A549 (cell line): ENCODE results near the gene CCDC38. TPM values are rescaled to one million over a fixed set of nuclear protein-coding genes. Genes with fewer than 3 reads are reported as not detected.

Source experiments
- ATAC-seq, 2 experiments: fragments of 200-7000 bp in 1 of 2; fragments of >200 bp in 1 of 2; cut with Nextera tagmentation in 1 of 2; cut with Tn5 transposase in 1 of 2; 3 replicates each; pipeline versions ENCODE4 v1.8.0 to v1.9.1; 2018 to 2020; ENCODE audit warnings: mild to moderate bottlenecking in 1 of 2, moderate library complexity in 1 of 2
- CTCF ChIA-PET: fragments of 300-600 bp; sonication (Branson Sonifier 250); formaldehyde crosslinking; extraction: SDS; loops from one replicate; lab custom pipeline; 2021; ENCODE audit warnings: antibody characterized with exemption, inconsistent platforms; lab: Yijun Ruan, JAX
- POLR2A ChIA-PET: fragments of 350-600 bp; formaldehyde crosslinking; extraction: SDS; loops from one replicate; lab custom pipeline; 2021; ENCODE audit warnings: antibody characterized with exemption, inconsistent platforms; lab: Yijun Ruan, JAX
- DNase-seq, 2 experiments: peaks; one replicate each; pipeline versions ENCODE4 v3.0.0 to v3.0.0-alpha.2; 2011 to 2016; ENCODE audit warnings: low read depth in 1 of 2, low spot score in 1 of 2
- FAIRE-seq: peaks from 2 replicates; lab custom pipeline; 2011; peaks lifted over from hg19 to GRCh38; lab: Jason Lieb, UNC
- H3K27ac ChIP-seq, 2 experiments: fragments of >200 bp; sonication (Bioruptor Twin); formaldehyde crosslinking; 3 replicates each; pipeline ENCODE4 v1.5.1; 2016 to 2017
- H3K4me1 ChIP-seq: fragments of >200 bp; sonication (Bioruptor Twin); formaldehyde crosslinking; 3 replicates; pipeline ENCODE4 v1.6.1; 2016
- H3K4me2 ChIP-seq: fragments of >200 bp; sonication (Bioruptor Twin); formaldehyde crosslinking; 3 replicates; pipeline ENCODE4 v1.6.1; 2016
- H3K4me3 ChIP-seq: fragments of >200 bp; sonication (Bioruptor Twin); formaldehyde crosslinking; 3 replicates; pipeline ENCODE4 v1.5.1; 2016
- H3K9me3 ChIP-seq: fragments of >200 bp; sonication (Bioruptor Twin); formaldehyde crosslinking; 3 replicates; pipeline ENCODE4 v1.6.1; 2016
- CEBPB ChIP-seq, 2 experiments: fragments of >200 bp in 1 of 2; sonication (Bioruptor Twin) in 1 of 2; formaldehyde crosslinking in 1 of 2; IDR thresholded peaks; 2 replicates each; pipeline ENCODE4 v1.6.1; 2012 to 2016
- ELK1 ChIP-seq: fragments of 150-350 bp; IDR thresholded peaks from 2 replicates; pipeline ENCODE4 v1.6.1; 2014; ENCODE audit warnings: low read depth, mild to moderate bottlenecking, low read length
- EP300 ChIP-seq, 2 experiments: fragments of >200 bp; sonication (Bioruptor Twin); formaldehyde crosslinking; IDR thresholded peaks; 2 replicates in 1 of 2; 3 replicates in 1 of 2; pipeline ENCODE4 v1.6.1; 2016 to 2017
- ESRRA ChIP-seq: fragments of 150-350 bp; IDR thresholded peaks from 2 replicates; pipeline ENCODE4 v1.6.1; 2014; ENCODE audit warnings: mild to moderate bottlenecking, low read length, borderline replicate concordance
- GATA3 ChIP-seq: IDR thresholded peaks from 2 replicates; pipeline ENCODE4 v1.6.1; 2012; ENCODE audit warnings: borderline replicate concordance
- JUN ChIP-seq, 2 experiments: fragments of >200 bp; sonication (Bioruptor Twin); formaldehyde crosslinking; IDR thresholded peaks; 2 replicates in 1 of 2; 3 replicates in 1 of 2; pipeline ENCODE4 v1.6.1; 2016 to 2017
- JUNB ChIP-seq: fragments of >200 bp; sonication (Bioruptor Twin); formaldehyde crosslinking; IDR thresholded peaks from 2 replicates; pipeline ENCODE4 v1.6.1; 2016
- KDM1A ChIP-seq: fragments of 200-600 bp; sonication (generic); IDR thresholded peaks from 2 replicates; pipeline ENCODE4 v1.6.1; 2016; ENCODE audit warnings: low read depth, mild to moderate bottlenecking
- MAFK ChIP-seq: fragments of 450-650 bp; IDR thresholded peaks from 2 replicates; pipeline ENCODE4 v1.6.1; 2014; ENCODE audit not compliant: partially characterized antibody
- MAX ChIP-seq: IDR thresholded peaks from 2 replicates; pipeline ENCODE4 v1.6.1; 2012
- MAZ ChIP-seq: fragments of 150-350 bp; IDR thresholded peaks from 2 replicates; pipeline ENCODE4 v1.6.1; 2014; ENCODE audit warnings: antibody characterized with exemption, low read depth, low read length, borderline replicate concordance
- NR3C1 ChIP-seq: fragments of >200 bp; sonication (Bioruptor Twin); formaldehyde crosslinking; IDR thresholded peaks from 3 replicates; pipeline ENCODE4 v1.6.1; 2017
- PBX3 ChIP-seq: IDR thresholded peaks from 2 replicates; pipeline ENCODE4 v1.6.1; 2012
- PHF8 ChIP-seq: fragments of 200-600 bp; sonication (generic); IDR thresholded peaks from 2 replicates; pipeline ENCODE4 v1.6.1; 2016; ENCODE audit warnings: low read depth, mild to moderate bottlenecking, antibody characterized with exemption, moderate library complexity, borderline replicate concordance
- POLR2A ChIP-seq: IDR thresholded peaks from 2 replicates; pipeline ENCODE4 v1.6.1; 2012; ENCODE audit warnings: mild to moderate bottlenecking, low read length
- RARB ChIP-seq: fragments of 250-450 bp; sonication (Bioruptor Pico); IDR thresholded peaks from 2 replicates; pipeline ENCODE4 v1.8.0; 2021; ENCODE audit warnings: mild to moderate bottlenecking, moderate library complexity
- REST ChIP-seq: fragments of 200-600 bp; sonication (generic); IDR thresholded peaks from 2 replicates; pipeline ENCODE4 v1.6.1; 2016; ENCODE audit warnings: antibody characterized with exemption, mild to moderate bottlenecking, moderate library complexity
- RNF2 ChIP-seq: fragments of 200-600 bp; sonication (generic); IDR thresholded peaks from 2 replicates; pipeline ENCODE4 v1.6.1; 2016; ENCODE audit warnings: low read depth, mild to moderate bottlenecking, antibody characterized with exemption, moderate library complexity, borderline replicate concordance
- SMC3 ChIP-seq: fragments of >200 bp; sonication (Bioruptor Twin); formaldehyde crosslinking; IDR thresholded peaks from 3 replicates; pipeline ENCODE4 v1.6.1; 2018; ENCODE audit warnings: inconsistent platforms
- TFCP2L1 ChIP-seq: fragments of 250-450 bp; sonication (Bioruptor Pico); IDR thresholded peaks from 2 replicates; pipeline ENCODE4 v1.5.0; 2021; ENCODE audit warnings: mild to moderate bottlenecking
- ZC3H11A ChIP-seq: fragments of 450-650 bp; IDR thresholded peaks from 2 replicates; pipeline ENCODE4 v1.6.1; 2014; ENCODE audit warnings: antibody characterized with exemption, mild to moderate bottlenecking
- ZNF302 ChIP-seq: fragments of 250-450 bp; sonication (Bioruptor Pico); IDR thresholded peaks from 2 replicates; pipeline ENCODE4 v1.9.0; 2021; ENCODE audit warnings: inconsistent platforms, mild to moderate bottlenecking, moderate library complexity
- WGBS: methylation state at CpG from one replicate; pipeline ENCODE4 v1.1.6; 2017; ENCODE audit errors: missing lambda C conversion rate; 5-methylcytosine and 5-hydroxymethylcytosine counted together
- polyA plus RNA-seq, 4 experiments: library from polyadenylated mRNA; depleted of rRNA in 3 of 4; stranded (reverse); fragments of >200 nt; fragmentation: RNase III in 1 of 4; extraction: RNeasy Plus Mini Kit Qiagen cat#74134 plus additional on column Dnase treatment in 1 of 4; gene quantifications; 2 replicates in 3 of 4; 3 replicates in 1 of 4; pipeline ENCODE4 v1.2.3, GENCODE V29; 2011 to 2017
- TF ChIP-seq, protein P1 (sequence below): fragments of 450-650 bp; IDR thresholded peaks from 2 replicates; pipeline ENCODE4 v1.6.1; 2014; ENCODE audit warnings: antibody characterized with exemption
- TF ChIP-seq, protein P2 (sequence below): fragments of 250-450 bp; sonication (Bioruptor Pico); IDR thresholded peaks from 2 replicates; pipeline ENCODE4 v1.5.0; 2020; ENCODE audit warnings: low read depth, mild to moderate bottlenecking, moderate library complexity
- TF ChIP-seq, protein P3 (sequence below): fragments of 250-450 bp; sonication (Bioruptor Pico); IDR thresholded peaks from 2 replicates; pipeline ENCODE4 v1.5.0; 2021; ENCODE audit warnings: mild to moderate bottlenecking, moderate library complexity, borderline replicate concordance
- TF ChIP-seq, protein P4 (sequence below): fragments of >200 bp; sonication (Bioruptor Twin); formaldehyde crosslinking; IDR thresholded peaks from 3 replicates; pipeline ENCODE4 v1.6.1; 2016

CCDC38 gene
- polyA plus RNA-seq, 2 of the 4 experiments (the other 2 are of a cell fraction): 0.18 to 0.41 TPM

DNA sequence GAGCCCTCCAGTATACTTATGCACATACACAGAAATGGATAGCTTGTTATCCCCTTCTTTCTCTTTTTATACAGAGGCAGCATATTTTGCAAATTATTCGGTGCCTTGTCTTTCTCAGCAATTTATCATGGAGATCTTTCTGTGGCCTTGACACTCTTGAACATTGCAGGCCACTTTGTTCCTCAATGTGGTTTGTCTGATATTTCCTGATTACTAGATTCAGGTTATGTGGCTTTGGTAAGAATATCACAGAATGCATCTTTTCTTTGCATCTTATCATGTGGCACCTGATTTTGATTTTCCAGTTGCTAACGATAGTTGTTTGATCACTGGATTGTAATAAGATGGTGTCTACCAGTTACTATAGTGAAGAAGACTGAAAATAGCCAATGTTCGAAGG lies 90.8 kb downstream of the CCDC38 start:
- WGBS: 90% methylated on average over 3 of the region's 3 CpGs
- ChIA-PET CTCF (interaction anchor here (0.6 kb wide), 1 partner anchor 207 kb away, joined by 3 read pairs; no protein-coding TSS in a partner anchor), POLR2A (no interaction called here)
- H3K4me1 ChIP-seq: peaks cover 8% of the 10 kb centered on the region
- ATAC-seq (no peak), FAIRE-seq (no peak), DNase-seq (no peak)
- H3K4me2 ChIP-seq: no peak overlapping the region
- H3K27ac ChIP-seq: no peak overlapping the region
- H3K4me3 ChIP-seq: no peak overlapping the region
- TF ChIP-seq KDM1A: no peak
- TF ChIP-seq EP300 (IDR thresholded peaks at IDR 0.05): no peak
- no peak for TF ChIP-seq TFCP2L1 (CRISPR knock-in tag)
- TF ChIP-seq ZNF302 (CRISPR knock-in tag): no peak
- TF ChIP-seq POLR2A: no peak
- TF ChIP-seq MAZ: no peak
- no peak for TF ChIP-seq CEBPB (IDR thresholded peaks at IDR 0.05)
- TF ChIP-seq RARB (CRISPR knock-in tag): no peak
- no peak for TF ChIP-seq JUN (IDR thresholded peaks at IDR 0.05)
- TF ChIP-seq JUNB: no peak
- TF ChIP-seq, protein P1, sequence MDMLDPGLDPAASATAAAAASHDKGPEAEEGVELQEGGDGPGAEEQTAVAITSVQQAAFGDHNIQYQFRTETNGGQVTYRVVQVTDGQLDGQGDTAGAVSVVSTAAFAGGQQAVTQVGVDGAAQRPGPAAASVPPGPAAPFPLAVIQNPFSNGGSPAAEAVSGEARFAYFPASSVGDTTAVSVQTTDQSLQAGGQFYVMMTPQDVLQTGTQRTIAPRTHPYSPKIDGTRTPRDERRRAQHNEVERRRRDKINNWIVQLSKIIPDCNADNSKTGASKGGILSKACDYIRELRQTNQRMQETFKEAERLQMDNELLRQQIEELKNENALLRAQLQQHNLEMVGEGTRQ: no peak
- TF ChIP-seq ZC3H11A: no peak
- no peak for TF ChIP-seq MAX
- TF ChIP-seq, protein P2, sequence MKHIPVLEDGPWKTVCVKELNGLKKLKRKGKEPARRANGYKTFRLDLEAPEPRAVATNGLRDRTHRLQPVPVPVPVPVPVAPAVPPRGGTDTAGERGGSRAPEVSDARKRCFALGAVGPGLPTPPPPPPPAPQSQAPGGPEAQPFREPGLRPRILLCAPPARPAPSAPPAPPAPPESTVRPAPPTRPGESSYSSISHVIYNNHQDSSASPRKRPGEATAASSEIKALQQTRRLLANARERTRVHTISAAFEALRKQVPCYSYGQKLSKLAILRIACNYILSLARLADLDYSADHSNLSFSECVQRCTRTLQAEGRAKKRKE (CRISPR knock-in tag): no peak
- no peak for TF ChIP-seq ESRRA
- TF ChIP-seq PBX3: no peak
- no peak for TF ChIP-seq SMC3
- TF ChIP-seq, protein P3, sequence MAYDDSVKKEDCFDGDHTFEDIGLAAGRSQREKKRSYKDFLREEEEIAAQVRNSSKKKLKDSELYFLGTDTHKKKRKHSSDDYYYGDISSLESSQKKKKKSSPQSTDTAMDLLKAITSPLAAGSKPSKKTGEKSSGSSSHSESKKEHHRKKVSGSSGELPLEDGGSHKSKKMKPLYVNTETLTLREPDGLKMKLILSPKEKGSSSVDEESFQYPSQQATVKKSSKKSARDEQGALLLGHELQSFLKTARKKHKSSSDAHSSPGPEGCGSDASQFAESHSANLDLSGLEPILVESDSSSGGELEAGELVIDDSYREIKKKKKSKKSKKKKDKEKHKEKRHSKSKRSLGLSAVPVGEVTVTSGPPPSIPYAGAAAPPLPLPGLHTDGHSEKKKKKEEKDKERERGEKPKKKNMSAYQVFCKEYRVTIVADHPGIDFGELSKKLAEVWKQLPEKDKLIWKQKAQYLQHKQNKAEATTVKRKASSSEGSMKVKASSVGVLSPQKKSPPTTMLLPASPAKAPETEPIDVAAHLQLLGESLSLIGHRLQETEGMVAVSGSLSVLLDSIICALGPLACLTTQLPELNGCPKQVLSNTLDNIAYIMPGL: no peak
- no peak for TF ChIP-seq MAFK
- TF ChIP-seq NR3C1: no peak
- H3K9me3 ChIP-seq: no peaks in the 10 kb centered on the region

GRCh38 chr12:95848575-95849388 lies 93.6 kb downstream of the CCDC38 start:
- DNase-seq (peak; percentile 55 to 78), FAIRE-seq (peak; percentile 72), ATAC-seq (peak; percentile 89 to 93)
- H3K4me2 ChIP-seq: peak overlapping the region; percentile 57
- peak overlapping the region; percentile 57 to 61 for H3K27ac ChIP-seq
- H3K9me3 ChIP-seq: no peaks in the 10 kb centered on the region
- no peak overlapping the region for H3K4me3 ChIP-seq
- WGBS: 45% methylated on average over 8 of the region's 8 CpGs
- ChIA-PET CTCF (interaction anchor here (0.7 to 7.1 kb wide), 33 partner anchors 11 to 668 kb away, joined by 3 to 92 read pairs (median 3); no protein-coding TSS in a partner anchor), POLR2A (interaction anchor here (1.1 kb wide), 1 partner anchor 42 kb away, joined by 3 read pairs; no protein-coding TSS in a partner anchor)
- peaks cover 8% of the 10 kb centered on the region for H3K4me1 ChIP-seq
- TF ChIP-seq SMC3: peak; percentile 79
- TF ChIP-seq, protein P4, sequence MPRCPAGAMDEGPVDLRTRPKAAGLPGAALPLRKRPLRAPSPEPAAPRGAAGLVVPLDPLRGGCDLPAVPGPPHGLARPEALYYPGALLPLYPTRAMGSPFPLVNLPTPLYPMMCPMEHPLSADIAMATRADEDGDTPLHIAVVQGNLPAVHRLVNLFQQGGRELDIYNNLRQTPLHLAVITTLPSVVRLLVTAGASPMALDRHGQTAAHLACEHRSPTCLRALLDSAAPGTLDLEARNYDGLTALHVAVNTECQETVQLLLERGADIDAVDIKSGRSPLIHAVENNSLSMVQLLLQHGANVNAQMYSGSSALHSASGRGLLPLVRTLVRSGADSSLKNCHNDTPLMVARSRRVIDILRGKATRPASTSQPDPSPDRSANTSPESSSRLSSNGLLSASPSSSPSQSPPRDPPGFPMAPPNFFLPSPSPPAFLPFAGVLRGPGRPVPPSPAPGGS: no peak
- no peak for TF ChIP-seq PHF8
- no peak for TF ChIP-seq EP300 (IDR thresholded peaks at IDR 0.05)
- no peak for TF ChIP-seq GATA3
- no peak for TF ChIP-seq ESRRA
- TF ChIP-seq ELK1: no peak
- TF ChIP-seq RNF2: no peak
- no peak for TF ChIP-seq REST
